HepG2 (cell line): ENCODE data around the gene TNFAIP8L1. TPM values are rescaled to one million over a fixed set of nuclear protein-coding genes. Genes with fewer than 3 reads are reported as not detected.

ENCODE experiments used
- ATAC-seq: fragments of 200-7000 bp; cut with Tn5 transposase; 3 replicates; pipeline ENCODE4 v1.9.1; 2020; ENCODE audit warnings: mild to moderate bottlenecking, moderate library complexity
- BruUV-seq: library from RNA; stranded (reverse); fragments of 400-500 nt; replicated peaks from 2 replicates; lab custom pipeline; 2021; lab: Mats Ljungman, UMichigan
- CTCF ChIA-PET: fragments of 300-600 bp; formaldehyde crosslinking; extraction: SDS; loops from one replicate; lab custom pipeline; 2021; ENCODE audit warnings: low total read pairs, inconsistent platforms, low intra/inter-chr PET ratio; lab: Yijun Ruan, JAX
- POLR2A ChIA-PET: fragments of 350-600 bp; sonication (Branson Sonifier 250); formaldehyde crosslinking; loops from one replicate; lab custom pipeline; 2020; ENCODE audit warnings: antibody characterized with exemption, inconsistent platforms; lab: Yijun Ruan, JAX
- DNase-seq: peaks from one replicate; pipeline ENCODE4 v3.0.0-alpha.2; 2015; ENCODE audit warnings: low spot score
- FAIRE-seq: peaks from 3 replicates; lab custom pipeline; 2011; peaks lifted over from hg19 to GRCh38; lab: Jason Lieb, UNC
- H2AFZ ChIP-seq: one replicate; pipeline ENCODE4 v1.6.1; 2011; ENCODE audit warnings: low read length, inconsistent platforms
- H3K27ac ChIP-seq: fragments of 300-600 bp; 3 replicates; pipeline ENCODE4 v1.8.0; 2011; ENCODE audit warnings: mixed run types, mild to moderate bottlenecking, mixed read lengths, low read length, inconsistent platforms; ENCODE audit not compliant: insufficient read depth; ENCODE audit errors: extremely low read length
- H3K27me3 ChIP-seq, 2 experiments: fragments of 200-600 bp in 1 of 2; 2 replicates in 1 of 2; 3 replicates in 1 of 2; pipeline versions ENCODE4 v1.6.0 to v1.8.0; 2011; ENCODE audit warnings: low read length in 2 of 2, mild to moderate bottlenecking in 2 of 2, moderate library complexity in 2 of 2, inconsistent platforms in 1 of 2; ENCODE audit not compliant: insufficient read depth in 2 of 2, control insufficient read depth in 1 of 2
- H3K36me3 ChIP-seq, 2 experiments: fragments of 200-600 bp in 1 of 2; replicated peaks in 1 of 2; 2 replicates in 1 of 2; 3 replicates in 1 of 2; pipeline versions ENCODE4 v1.5.1 to v1.8.0; 2011; ENCODE audit warnings: low read length in 2 of 2, inconsistent platforms in 1 of 2; ENCODE audit not compliant: insufficient read depth in 2 of 2, control insufficient read depth in 1 of 2
- H3K4me1 ChIP-seq: 2 replicates; pipeline ENCODE4 v1.5.1; 2012; ENCODE audit warnings: low read length, inconsistent platforms; ENCODE audit not compliant: insufficient read depth
- H3K4me2 ChIP-seq: 2 replicates; pipeline ENCODE4 v1.6.0; 2011; ENCODE audit warnings: low read depth, low read length, inconsistent platforms
- H3K4me3 ChIP-seq, 3 experiments: fragments of 200-600 bp in 1 of 3; sonication (generic), shearing (Covaris generic) in 1 of 3; replicated peaks in 1 of 3; 2 replicates each; pipeline ENCODE4 v1.5.1; 2011 to 2016; ENCODE audit warnings: low read length in 3 of 3, inconsistent platforms in 2 of 3, low read depth in 2 of 3, mild to moderate bottlenecking in 2 of 3, control low read depth in 1 of 3, mixed read lengths in 1 of 3; ENCODE audit not compliant: insufficient read depth in 1 of 3
- H3K79me2 ChIP-seq: one replicate; pipeline ENCODE4 v1.6.1; 2011; ENCODE audit warnings: low read length, inconsistent platforms; ENCODE audit not compliant: insufficient read depth
- H3K9ac ChIP-seq: 2 replicates; pipeline ENCODE4 v1.6.0; 2011; ENCODE audit warnings: mild to moderate bottlenecking, low read depth, low read length, inconsistent platforms; ENCODE audit not compliant: insufficient read depth
- H3K9me3 ChIP-seq: 2 replicates; pipeline ENCODE4 v1.5.1; 2012; ENCODE audit warnings: mild to moderate bottlenecking, low read length
- H4K20me1 ChIP-seq: 2 replicates; pipeline ENCODE4 v1.6.0; 2011; ENCODE audit warnings: inconsistent platforms, mild to moderate bottlenecking, low read length, moderate library complexity; ENCODE audit not compliant: insufficient read depth
- MAFK ChIP-seq, 2 experiments: IDR thresholded peaks in 1 of 2; conservative IDR thresholded peaks in 1 of 2; 2 replicates each; pipeline ENCODE4 v1.6.1; 2011; ENCODE audit warnings: improper control_type of control experiment in 2 of 2, low read length in 2 of 2
- TEAD2 ChIP-seq: sonication (generic); formaldehyde crosslinking; IDR thresholded peaks from 2 replicates; pipeline ENCODE4 v1.9.0; 2021; ENCODE audit warnings: missing genetic modification reagents
- WGBS: methylation state at CpG from one replicate; pipeline ENCODE4 v1.1.6; 2017; ENCODE audit warnings: low lambda C conversion rate; 5-methylcytosine and 5-hydroxymethylcytosine counted together
- in situ Hi-C: cut with HindIII; loops from 2 replicates; pipeline ENCODE4 v1.10.0; 2017; ENCODE audit warnings: low pct_unique_long_range_greater_than_20kb; ENCODE audit not compliant: extremely low pct_ligation_motif_present
- intact Hi-C: fragments of 100-400 bp; cut with micrococcal nuclease; formaldehyde crosslinking; loops from one replicate; pipeline ENCODE4 v1.10.0; 2022; ENCODE audit not compliant: unreplicated experiment
- polyA plus RNA-seq, 8 experiments: library from polyadenylated mRNA; depleted of rRNA in 3 of 8; stranded (reverse) in 7 of 8; unstranded in 1 of 8; fragments of >200 nt; fragmentation: Illumina TruSeq in 4 of 8; extraction: Trizol in 4 of 8; gene quantifications; 2 replicates each; pipeline versions ENCODE4 v1.2.1 to v1.2.3, GENCODE V29; 2011 to 2016; ENCODE audit warnings: low read depth in 4 of 8, missing spikeins in 1 of 8, mixed read lengths in 1 of 8; ENCODE audit not compliant: insufficient read depth in 1 of 8
- total RNA-seq, 5 experiments: library from RNA; depleted of rRNA; stranded (reverse); fragments of >200 nt; fragmentation: Illumina TruSeq; extraction: Trizol; gene quantifications; 2 replicates each; pipeline ENCODE4 v1.2.3, GENCODE V29; 2016; ENCODE audit warnings: low read depth in 1 of 5
- TF ChIP-seq, protein P1 (sequence below): IDR thresholded peaks from 2 replicates; pipeline ENCODE4 v1.4.0; 2020; ENCODE audit warnings: mild to moderate bottlenecking, missing genetic modification reagents

Gene TNFAIP8L1
- total and polyA plus RNA-seq, 2 of the 13 experiments (the other 11 are each of a cell fraction or from before 2014, with no cell fraction given), result 13.4 to 21.4 TPM

- ATAC-seq (peak; percentile 31), DNase-seq (no peak), FAIRE-seq (no peak)
- Histone ChIP-seq H2AFZ (no peak overlapping the region), H3K36me3 (no peaks in the 10 kb centered on the region), H3K9ac (no peak overlapping the region), H3K4me1 (peaks cover 32% of the 10 kb centered on the region), H3K79me2 (no peaks in the 10 kb centered on the region), H3K9me3 (no peaks in the 10 kb centered on the region), H3K27ac (no peak overlapping the region), H3K4me2 (peak overlapping the region; percentile 72), H4K20me1 (no peaks in the 10 kb centered on the region), H3K4me3 (peak overlapping the region; percentile 5 to 64 (median 38); a peak in 4 of 6 replicates), H3K27me3 (peaks cover 1 to 7% of the 10 kb centered on the region in 2 experiments; a peak in 3 of 5 replicates)
- intact Hi-C loops, result no loop called here
- CTCF ChIA-PET, result no interaction called here
- WGBS, result 4% methylated on average over 12 of the region's 27 CpGs
- in situ Hi-C loops, result no loop called here
- POLR2A ChIA-PET, result no interaction called here
- TF ChIP-seq TEAD2, result no peak
- 0 out of 4 replicates have a peak, but pooled peaks of 1 of the 2 experiments have one; percentile 10 for TF ChIP-seq MAFK (conservative IDR thresholded peaks at IDR 0.05 in 1 of 2, IDR thresholded peaks at IDR 0.05 in 1 of 2; ENCODE audit: low read length in 2 of 2)
- TF ChIP-seq, protein P1, sequence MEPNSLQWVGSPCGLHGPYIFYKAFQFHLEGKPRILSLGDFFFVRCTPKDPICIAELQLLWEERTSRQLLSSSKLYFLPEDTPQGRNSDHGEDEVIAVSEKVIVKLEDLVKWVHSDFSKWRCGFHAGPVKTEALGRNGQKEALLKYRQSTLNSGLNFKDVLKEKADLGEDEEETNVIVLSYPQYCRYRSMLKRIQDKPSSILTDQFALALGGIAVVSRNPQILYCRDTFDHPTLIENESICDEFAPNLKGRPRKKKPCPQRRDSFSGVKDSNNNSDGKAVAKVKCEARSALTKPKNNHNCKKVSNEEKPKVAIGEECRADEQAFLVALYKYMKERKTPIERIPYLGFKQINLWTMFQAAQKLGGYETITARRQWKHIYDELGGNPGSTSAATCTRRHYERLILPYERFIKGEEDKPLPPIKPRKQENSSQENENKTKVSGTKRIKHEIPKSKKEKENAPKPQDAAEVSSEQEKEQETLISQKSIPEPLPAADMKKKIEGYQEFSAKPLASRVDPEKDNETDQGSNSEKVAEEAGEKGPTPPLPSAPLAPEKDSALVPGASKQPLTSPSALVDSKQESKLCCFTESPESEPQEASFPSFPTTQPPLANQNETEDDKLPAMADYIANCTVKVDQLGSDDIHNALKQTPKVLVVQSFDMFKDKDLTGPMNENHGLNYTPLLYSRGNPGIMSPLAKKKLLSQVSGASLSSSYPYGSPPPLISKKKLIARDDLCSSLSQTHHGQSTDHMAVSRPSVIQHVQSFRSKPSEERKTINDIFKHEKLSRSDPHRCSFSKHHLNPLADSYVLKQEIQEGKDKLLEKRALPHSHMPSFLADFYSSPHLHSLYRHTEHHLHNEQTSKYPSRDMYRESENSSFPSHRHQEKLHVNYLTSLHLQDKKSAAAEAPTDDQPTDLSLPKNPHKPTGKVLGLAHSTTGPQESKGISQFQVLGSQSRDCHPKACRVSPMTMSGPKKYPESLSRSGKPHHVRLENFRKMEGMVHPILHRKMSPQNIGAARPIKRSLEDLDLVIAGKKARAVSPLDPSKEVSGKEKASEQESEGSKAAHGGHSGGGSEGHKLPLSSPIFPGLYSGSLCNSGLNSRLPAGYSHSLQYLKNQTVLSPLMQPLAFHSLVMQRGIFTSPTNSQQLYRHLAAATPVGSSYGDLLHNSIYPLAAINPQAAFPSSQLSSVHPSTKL (CRISPR knock-in tag), result no peak
- BruUV-seq, result no TSS peak
Measured at GRCh38 chr19:4597278-4597974, 41.9 kb upstream of the TNFAIP8L1 start.
